MV-4-11 (cell line): Measurements from ENCODE around the gene EPHA2.

Experiments used
- DNase-seq: peaks from one replicate; lab custom pipeline; 2025; lab: John Stamatoyannopoulos, UW

The EPHA2 gene

GRCh38 chr1:16134906-16135305 lies 21.0 kb downstream of the EPHA2 start:
- no peak for DNase-seq

GRCh38 chr1:16134066-16134801 lies 21.6 kb downstream of the EPHA2 start:
- DNase-seq = no peak

GRCh38 chr1:16133007-16133961 lies 22.6 kb downstream of the EPHA2 start:
- DNase-seq = no peak

- DNase-seq = no peak
Measured at GRCh38 chr1:16132325-16132785, 23.5 kb downstream of the EPHA2 start.

- DNase-seq = no peak
Measured at GRCh38 chr1:16131636-16132324, 24.1 kb downstream of the EPHA2 start.

GRCh38 chr1:16130827-16131226 lies 25.0 kb downstream of the EPHA2 start:
- no peak for DNase-seq

- DNase-seq = no peak
Measured at GRCh38 chr1:16129921-16130543, 25.8 kb downstream of the EPHA2 start.

- DNase-seq = no peak
Measured at GRCh38 chr1:16129316-16129715, 26.6 kb downstream of the EPHA2 start.

- DNase-seq = no peak
Measured at GRCh38 chr1:16128338-16128741, 27.5 kb downstream of the EPHA2 start.

GRCh38 chr1:16127676-16128337 lies 28.1 kb downstream of the EPHA2 start:
- DNase-seq = no peak

GRCh38 chr1:16126743-16127515 lies 28.9 kb downstream of the EPHA2 start:
- no peak for DNase-seq

GRCh38 chr1:16126160-16126559 lies 29.7 kb downstream of the EPHA2 start:
- no peak for DNase-seq

GRCh38 chr1:16125483-16125882 lies 30.4 kb downstream of the EPHA2 start:
- no peak for DNase-seq

GRCh38 chr1:16125088-16125470 lies 30.8 kb downstream of the EPHA2 start:
- no peak for DNase-seq

GRCh38 chr1:16124377-16125087 lies 31.3 kb downstream of the EPHA2 start:
- no peak for DNase-seq

- DNase-seq = peak; percentile 82
Measured at GRCh38 chr1:16122916-16123315, 33.0 kb downstream of the EPHA2 start.

- no peak for DNase-seq
Measured at GRCh38 chr1:16122350-16122881, 33.5 kb downstream of the EPHA2 start.

GRCh38 chr1:16120940-16121410 lies 34.9 kb downstream of the EPHA2 start:
- DNase-seq = no peak

GRCh38 chr1:16120407-16120806 lies 35.5 kb downstream of the EPHA2 start:
- DNase-seq = no peak

- no peak for DNase-seq
Measured at GRCh38 chr1:16119926-16120325, 35.9 kb downstream of the EPHA2 start.
